ENCODE results near the gene ERF. TPM values are rescaled to one million over a fixed set of nuclear protein-coding genes. Genes with fewer than 3 reads are reported as not detected.
A peak's percentile ranks its signal among the peaks of the same experiment; 100 is the strongest.

Gene ERF
- total and polyA plus RNA-seq, 2 donors (not counting 1 experiment from before 2014, with no cell fraction given) = 48.6 to 51.5 TPM

DNA sequence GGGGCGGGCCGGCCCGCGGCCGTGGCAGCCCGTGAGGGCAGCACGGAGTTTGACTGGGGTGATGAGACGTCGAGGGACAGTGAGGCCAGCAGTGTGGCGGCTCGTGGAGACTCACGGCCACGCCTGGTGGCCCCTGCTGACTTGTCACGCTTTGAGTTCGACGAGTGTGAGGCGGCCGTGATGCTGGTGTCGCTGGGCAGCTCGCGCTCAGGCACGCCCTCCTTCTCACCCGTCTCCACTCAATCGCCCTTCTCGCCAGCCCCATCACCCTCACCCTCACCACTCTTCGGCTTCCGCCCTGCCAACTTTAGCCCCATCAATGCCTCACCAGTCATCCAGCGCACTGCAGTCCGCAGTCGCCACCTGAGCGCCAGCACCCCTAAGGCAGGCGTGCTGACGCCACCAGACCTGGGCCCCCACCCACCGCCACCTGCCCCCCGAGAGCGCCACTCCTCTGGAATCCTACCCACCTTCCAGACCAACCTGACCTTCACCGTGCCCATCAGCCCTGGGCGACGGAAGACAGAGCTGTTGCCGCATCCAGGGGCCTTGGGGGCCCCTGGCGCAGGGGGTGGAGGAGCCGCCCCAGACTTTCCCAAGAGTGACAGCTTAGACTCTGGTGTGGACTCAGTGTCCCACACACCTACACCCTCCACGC, 18.6 kb upstream of the ERF start:
- ATAC-seq (ENCODE audit: low read depth) = no peak

DNA sequence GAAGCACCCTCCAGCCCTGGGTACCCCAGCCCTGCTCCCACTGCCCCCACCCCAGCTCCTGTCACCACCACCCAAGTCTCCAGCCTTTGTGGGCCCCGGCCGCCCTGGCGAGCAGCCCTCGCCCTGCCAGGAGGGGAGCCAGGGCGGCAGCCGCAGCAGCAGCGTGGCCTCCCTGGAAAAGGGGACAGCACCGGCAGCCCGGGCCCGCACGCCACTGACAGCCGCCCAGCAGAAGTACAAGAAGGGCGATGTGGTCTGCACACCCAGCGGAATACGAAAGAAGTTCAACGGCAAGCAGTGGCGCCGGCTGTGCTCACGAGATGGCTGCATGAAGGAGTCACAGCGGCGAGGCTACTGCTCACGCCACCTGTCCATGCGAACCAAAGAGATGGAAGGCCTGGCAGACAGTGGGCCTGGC, 18.1 kb upstream of the ERF start:
- H3K27ac ChIP-seq (ENCODE audit: low read length in 2 of 2) = no peak overlapping the region
- no peak overlapping the region for H3K9ac ChIP-seq (ENCODE audit: low read length)
- WGBS (ENCODE audit: insufficient coverage) = 98% methylated on average over 23 of the region's 23 CpGs
- no peak overlapping the region for H2AFZ ChIP-seq (ENCODE audit: insufficient read depth, low read depth, low read length, poor library complexity, severe bottlenecking)
- H3K4me3 ChIP-seq (ENCODE audit: control extremely low read depth in 1 of 5, extremely low read depth in 1 of 5, insufficient read depth in 1 of 5, low read depth in 2 of 5, low read length in 4 of 5) = no peak overlapping the region
- no peak overlapping the region for H3K27ac Mint-ChIP-seq
- no peak overlapping the region for H3K4me3 Mint-ChIP-seq
- H3K9me3 Mint-ChIP-seq (ENCODE audit: insufficient read depth) = no peaks in the 10 kb centered on the region
- peaks cover 0 to 30% of the 10 kb centered on the region in 2 experiments for H3K36me3 ChIP-seq (replicated peaks in 1 of 2; ENCODE audit: control extremely low read depth in 1 of 2, control insufficient read depth in 1 of 2, extremely low read depth in 1 of 2, insufficient read depth in 2 of 2, low read length in 1 of 2)
- H3K4me2 ChIP-seq (replicated peaks; ENCODE audit: low read depth, low read length, poor library complexity, severe bottlenecking) = no peak overlapping the region
- H3K4me1 ChIP-seq (ENCODE audit: control insufficient read depth in 2 of 2, insufficient read depth in 2 of 2, low read length in 2 of 2) = peaks cover 21 to 27% of the 10 kb centered on the region in 2 donors
- ATAC-seq (ENCODE audit: low read depth) = no peak
- intact Hi-C loops (cut with micrococcal nuclease) = no loop called here
- CTCF ChIA-PET = no interaction called here
- TF ChIP-seq EZH2 (IDR thresholded peaks at IDR 0.05; ENCODE audit: borderline replicate concordance, insufficient read depth, low read depth, low read length, poor library complexity, severe bottlenecking) = no peak
- TF ChIP-seq, protein P1, sequence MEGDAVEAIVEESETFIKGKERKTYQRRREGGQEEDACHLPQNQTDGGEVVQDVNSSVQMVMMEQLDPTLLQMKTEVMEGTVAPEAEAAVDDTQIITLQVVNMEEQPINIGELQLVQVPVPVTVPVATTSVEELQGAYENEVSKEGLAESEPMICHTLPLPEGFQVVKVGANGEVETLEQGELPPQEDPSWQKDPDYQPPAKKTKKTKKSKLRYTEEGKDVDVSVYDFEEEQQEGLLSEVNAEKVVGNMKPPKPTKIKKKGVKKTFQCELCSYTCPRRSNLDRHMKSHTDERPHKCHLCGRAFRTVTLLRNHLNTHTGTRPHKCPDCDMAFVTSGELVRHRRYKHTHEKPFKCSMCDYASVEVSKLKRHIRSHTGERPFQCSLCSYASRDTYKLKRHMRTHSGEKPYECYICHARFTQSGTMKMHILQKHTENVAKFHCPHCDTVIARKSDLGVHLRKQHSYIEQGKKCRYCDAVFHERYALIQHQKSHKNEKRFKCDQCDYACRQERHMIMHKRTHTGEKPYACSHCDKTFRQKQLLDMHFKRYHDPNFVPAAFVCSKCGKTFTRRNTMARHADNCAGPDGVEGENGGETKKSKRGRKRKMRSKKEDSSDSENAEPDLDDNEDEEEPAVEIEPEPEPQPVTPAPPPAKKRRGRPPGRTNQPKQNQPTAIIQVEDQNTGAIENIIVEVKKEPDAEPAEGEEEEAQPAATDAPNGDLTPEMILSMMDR (IDR thresholded peaks at IDR 0.05) = no peak
- no peaks in the 10 kb centered on the region for H3K9me3 ChIP-seq (ENCODE audit: control extremely low read depth in 1 of 3, control insufficient read depth in 2 of 3, insufficient read depth in 1 of 3, low read length in 2 of 3)
- peaks cover 84% of the 10 kb centered on the region for H3K79me2 ChIP-seq (ENCODE audit: control insufficient read depth, insufficient read depth, low read length)
- H3K4me1 Mint-ChIP-seq = peaks cover 41% of the 10 kb centered on the region
- peaks cover 7% of the 10 kb centered on the region for H4K20me1 ChIP-seq (ENCODE audit: control insufficient read depth, insufficient read depth, low read length, poor library complexity, severe bottlenecking)
- H3K27me3 ChIP-seq (replicated peaks in 1 of 4; ENCODE audit: control extremely low read depth in 1 of 4, control insufficient read depth in 3 of 4, insufficient read depth in 4 of 4, low read length in 3 of 4) = no peaks in the 10 kb centered on the region
- no peak for DNase-seq
- POLR2A ChIA-PET = interaction anchor here (0.6 kb wide), 2 partner anchors 9 to 15 kb away, joined by 4 to 6 read pairs; no protein-coding TSS in a partner anchor
- H3K27me3 Mint-ChIP-seq = no peaks in the 10 kb centered on the region

More for the DNA sequence above, 18.6 kb upstream of the ERF start:
- no peaks in the 10 kb centered on the region for H3K9me3 Mint-ChIP-seq (ENCODE audit: insufficient read depth)
- Histone ChIP-seq H3K4me1 (ENCODE audit: control insufficient read depth in 2 of 2, insufficient read depth in 2 of 2, low read length in 2 of 2) (peaks cover 21 to 32% of the 10 kb centered on the region in 2 donors), H3K4me3 (ENCODE audit: control extremely low read depth in 1 of 5, extremely low read depth in 1 of 5, insufficient read depth in 1 of 5, low read depth in 2 of 5, low read length in 4 of 5) (no peak overlapping the region), H3K4me2 (replicated peaks; ENCODE audit: low read depth, low read length, poor library complexity, severe bottlenecking) (no peak overlapping the region), H3K27ac (ENCODE audit: low read length in 2 of 2) (no peak overlapping the region), H4K20me1 (ENCODE audit: control insufficient read depth, insufficient read depth, low read length, poor library complexity, severe bottlenecking) (peaks cover 7% of the 10 kb centered on the region), H3K9me3 (ENCODE audit: control extremely low read depth in 1 of 3, control insufficient read depth in 2 of 3, insufficient read depth in 1 of 3, low read length in 2 of 3) (no peaks in the 10 kb centered on the region), H3K27me3 (replicated peaks in 1 of 4; ENCODE audit: control extremely low read depth in 1 of 4, control insufficient read depth in 3 of 4, insufficient read depth in 4 of 4, low read length in 3 of 4) (no peaks in the 10 kb centered on the region), H3K79me2 (ENCODE audit: control insufficient read depth, insufficient read depth, low read length) (peaks cover 89% of the 10 kb centered on the region), H3K36me3 (replicated peaks in 1 of 2; ENCODE audit: control extremely low read depth in 1 of 2, control insufficient read depth in 1 of 2, extremely low read depth in 1 of 2, insufficient read depth in 2 of 2, low read length in 1 of 2) (peaks cover 0 to 30% of the 10 kb centered on the region in 2 experiments), H3K9ac (ENCODE audit: low read length) (no peak overlapping the region), H2AFZ (ENCODE audit: insufficient read depth, low read depth, low read length, poor library complexity, severe bottlenecking) (no peak overlapping the region)
- H3K4me3 Mint-ChIP-seq = no peak overlapping the region
- peaks cover 45% of the 10 kb centered on the region for H3K4me1 Mint-ChIP-seq
- ChIA-PET CTCF (no interaction called here), POLR2A (interaction anchor here (0.6 kb wide), 1 partner anchor 15 kb away, joined by 6 read pairs; no protein-coding TSS in a partner anchor)
- no peaks in the 10 kb centered on the region for H3K27me3 Mint-ChIP-seq
- H3K27ac Mint-ChIP-seq = no peak overlapping the region
- 98% methylated on average over 37 of the region's 43 CpGs for WGBS (ENCODE audit: insufficient coverage)
- intact Hi-C loops (cut with micrococcal nuclease) = no loop called here
- DNase-seq = peak; percentile 16
- TF ChIP-seq, protein P1 (IDR thresholded peaks at IDR 0.05) = no peak
- no peak for TF ChIP-seq EZH2 (IDR thresholded peaks at IDR 0.05; ENCODE audit: borderline replicate concordance, insufficient read depth, low read depth, low read length, poor library complexity, severe bottlenecking)

Measured in B cell (primary cell).